Measurements from ENCODE around the gene HMCN1. TPM values are rescaled to one million over a fixed set of nuclear protein-coding genes. Genes with fewer than 3 reads are reported as not detected.
A peak's percentile ranks its signal among the peaks of the same experiment; 100 is the strongest.

Gene HMCN1
- total RNA-seq, 5 donors from 2014 or later (not counting 1 experiment from before 2014, with no cell fraction given) = 0.05 to 0.23 (median 0.16) TPM

GRCh38 chr1:185973645-185974044, 239.5 kb downstream of the HMCN1 start:
- WGBS (ENCODE audit: insufficient coverage) = no CpG with 5 or more reads among the region's 1 CpG

GRCh38 chr1:185974367-185975170, 240.4 kb downstream of the HMCN1 start:
- no peak overlapping the region for H3K27ac Mint-ChIP-seq
- no peaks in the 10 kb centered on the region for H3K36me3 ChIP-seq (ENCODE audit: control insufficient read depth in 2 of 2, extremely low read depth in 1 of 2, insufficient read depth in 1 of 2, low read length in 1 of 2)
- no peaks in the 10 kb centered on the region for H3K9me3 Mint-ChIP-seq
- CTCF ChIA-PET = no interaction called here
- ATAC-seq (replicated peaks in 1 of 4) (no peak), DNase-seq (no peak)
- no peaks in the 10 kb centered on the region for H3K36me3 Mint-ChIP-seq
- no peak overlapping the region for H3K4me3 ChIP-seq (ENCODE audit: control insufficient read depth in 1 of 2, extremely low read depth in 1 of 2, low read length in 1 of 2)
- POLR2A ChIA-PET = interaction anchor here in 1 of 2 donors (0.6 kb wide), 1 partner anchor 1216 kb away, joined by 4 read pairs; no protein-coding TSS in a partner anchor
- no peaks in the 10 kb centered on the region for H3K27me3 ChIP-seq (replicated peaks in 1 of 2; ENCODE audit: control insufficient read depth in 2 of 2, extremely low read depth in 1 of 2, insufficient read depth in 2 of 2, low read length in 1 of 2)
- H3K4me3 Mint-ChIP-seq = no peak overlapping the region
- H3K27me3 Mint-ChIP-seq = peaks cover 0 to 15% of the 10 kb centered on the region in 2 donors
- no CpG with 5 or more reads among the region's 3 CpGs for WGBS (ENCODE audit: insufficient coverage)
- H3K27ac ChIP-seq (ENCODE audit: low read length) = no peak overlapping the region
- H3K4me1 Mint-ChIP-seq = no peaks in the 10 kb centered on the region
- H3K9me3 ChIP-seq = no peaks in the 10 kb centered on the region
- no peaks in the 10 kb centered on the region for H3K4me1 ChIP-seq (ENCODE audit: control insufficient read depth in 1 of 2, extremely low read depth in 1 of 2, insufficient read depth in 2 of 2, low read length in 2 of 2)

More at GRCh38 chr1:185973645-185974044, 239.5 kb downstream of the HMCN1 start:
- H3K27ac ChIP-seq (ENCODE audit: low read length) = no peak overlapping the region
- no peak for ATAC-seq (replicated peaks in 1 of 4)
- Mint-ChIP-seq H3K4me3 (no peak overlapping the region), H3K36me3 (no peaks in the 10 kb centered on the region), H3K27me3 (peaks cover 0 to 16% of the 10 kb centered on the region in 2 donors), H3K9me3 (no peaks in the 10 kb centered on the region), H3K4me1 (no peaks in the 10 kb centered on the region), H3K27ac (no peak overlapping the region)
- no peaks in the 10 kb centered on the region for H3K4me1 ChIP-seq (ENCODE audit: control insufficient read depth in 1 of 2, extremely low read depth in 1 of 2, insufficient read depth in 2 of 2, low read length in 2 of 2)
- H3K36me3 ChIP-seq (ENCODE audit: control insufficient read depth in 2 of 2, extremely low read depth in 1 of 2, insufficient read depth in 1 of 2, low read length in 1 of 2) = no peaks in the 10 kb centered on the region
- CTCF ChIA-PET = interaction anchor here in 1 of 2 donors (0.6 kb wide), 1 partner anchor 8 kb away, joined by 6 read pairs; no protein-coding TSS in a partner anchor
- no peaks in the 10 kb centered on the region for H3K27me3 ChIP-seq (replicated peaks in 1 of 2; ENCODE audit: control insufficient read depth in 2 of 2, extremely low read depth in 1 of 2, insufficient read depth in 2 of 2, low read length in 1 of 2)
- H3K9me3 ChIP-seq = no peaks in the 10 kb centered on the region
- no peak overlapping the region for H3K4me3 ChIP-seq (ENCODE audit: control insufficient read depth in 1 of 2, extremely low read depth in 1 of 2, low read length in 1 of 2)
- DNase-seq = no peak
- POLR2A ChIA-PET = interaction anchor here in 1 of 2 donors (0.6 kb wide), 1 partner anchor 1215 kb away, joined by 4 read pairs; no protein-coding TSS in a partner anchor

GRCh38 chr1:185980891-185981290, 246.7 kb downstream of the HMCN1 start:
- H3K4me3 ChIP-seq (ENCODE audit: control insufficient read depth in 1 of 2, extremely low read depth in 1 of 2, low read length in 1 of 2) = no peak overlapping the region
- no peaks in the 10 kb centered on the region for H3K9me3 Mint-ChIP-seq
- no CpG with 5 or more reads among the region's 1 CpG for WGBS (ENCODE audit: insufficient coverage)
- H3K4me1 ChIP-seq (ENCODE audit: control insufficient read depth in 1 of 2, extremely low read depth in 1 of 2, insufficient read depth in 2 of 2, low read length in 2 of 2) = no peaks in the 10 kb centered on the region
- DNase-seq = no peak
- no peaks in the 10 kb centered on the region for H3K36me3 ChIP-seq (ENCODE audit: control insufficient read depth in 2 of 2, extremely low read depth in 1 of 2, insufficient read depth in 1 of 2, low read length in 1 of 2)
- ChIA-PET CTCF (no interaction called here), POLR2A (no interaction called here)
- H3K36me3 Mint-ChIP-seq = no peaks in the 10 kb centered on the region
- no peak for ATAC-seq (replicated peaks in 1 of 4)
- H3K4me3 Mint-ChIP-seq = no peak overlapping the region
- H3K27ac ChIP-seq (ENCODE audit: low read length) = no peak overlapping the region
- H3K27me3 Mint-ChIP-seq = peaks cover 0 to 7% of the 10 kb centered on the region in 2 donors
- H3K9me3 ChIP-seq = no peaks in the 10 kb centered on the region
- no peak overlapping the region for H3K27ac Mint-ChIP-seq
- no peaks in the 10 kb centered on the region for H3K4me1 Mint-ChIP-seq
- no peaks in the 10 kb centered on the region for H3K27me3 ChIP-seq (replicated peaks in 1 of 2; ENCODE audit: control insufficient read depth in 2 of 2, extremely low read depth in 1 of 2, insufficient read depth in 2 of 2, low read length in 1 of 2)

GRCh38 chr1:185984113-185984836, 250.1 kb downstream of the HMCN1 start:
- no peaks in the 10 kb centered on the region for H3K9me3 ChIP-seq
- POLR2A ChIA-PET = no interaction called here
- H3K27ac ChIP-seq (ENCODE audit: low read length) = no peak overlapping the region
- peaks cover 0 to 7% of the 10 kb centered on the region in 2 experiments for H3K4me1 ChIP-seq (ENCODE audit: control insufficient read depth in 1 of 2, extremely low read depth in 1 of 2, insufficient read depth in 2 of 2, low read length in 2 of 2)
- H3K36me3 Mint-ChIP-seq = no peaks in the 10 kb centered on the region
- H3K27me3 Mint-ChIP-seq = peaks cover 0 to 4% of the 10 kb centered on the region in 2 donors
- ATAC-seq (replicated peaks in 1 of 4) = no peak
- DNase-seq = no peak
- peaks cover 6 to 13% (median 12%) of the 10 kb centered on the region in 3 donors for H3K4me1 Mint-ChIP-seq
- H3K36me3 ChIP-seq (ENCODE audit: control insufficient read depth in 2 of 2, extremely low read depth in 1 of 2, insufficient read depth in 1 of 2, low read length in 1 of 2) = no peaks in the 10 kb centered on the region
- H3K27ac Mint-ChIP-seq = no peak overlapping the region
- H3K27me3 ChIP-seq (replicated peaks in 1 of 2; ENCODE audit: control insufficient read depth in 2 of 2, extremely low read depth in 1 of 2, insufficient read depth in 2 of 2, low read length in 1 of 2) = no peaks in the 10 kb centered on the region
- H3K4me3 Mint-ChIP-seq = no peak overlapping the region
- CTCF ChIA-PET = no interaction called here
- WGBS (ENCODE audit: insufficient coverage) = no CpG with 5 or more reads among the region's 4 CpGs
- H3K9me3 Mint-ChIP-seq = no peaks in the 10 kb centered on the region
- no peak overlapping the region for H3K4me3 ChIP-seq (ENCODE audit: control insufficient read depth in 1 of 2, extremely low read depth in 1 of 2, low read length in 1 of 2)

GRCh38 chr1:185987611-185988321, 253.6 kb downstream of the HMCN1 start:
- Mint-ChIP-seq H3K4me1 (peaks cover 6 to 13% (median 12%) of the 10 kb centered on the region in 3 donors), H3K36me3 (no peaks in the 10 kb centered on the region), H3K27me3 (peaks cover 0 to 4% of the 10 kb centered on the region in 2 donors), H3K27ac (peak overlapping the region; percentile 92), H3K4me3 (peak overlapping the region; percentile 19 to 52 (median 44)), H3K9me3 (no peaks in the 10 kb centered on the region)
- ChIA-PET POLR2A (no interaction called here), CTCF (no interaction called here)
- Histone ChIP-seq H3K4me3 (ENCODE audit: control insufficient read depth in 1 of 2, extremely low read depth in 1 of 2, low read length in 1 of 2) (no peak overlapping the region), H3K9me3 (no peaks in the 10 kb centered on the region), H3K27ac (ENCODE audit: low read length) (no peak overlapping the region), H3K36me3 (ENCODE audit: control insufficient read depth in 2 of 2, extremely low read depth in 1 of 2, insufficient read depth in 1 of 2, low read length in 1 of 2) (no peaks in the 10 kb centered on the region), H3K27me3 (replicated peaks in 1 of 2; ENCODE audit: control insufficient read depth in 2 of 2, extremely low read depth in 1 of 2, insufficient read depth in 2 of 2, low read length in 1 of 2) (no peaks in the 10 kb centered on the region), H3K4me1 (ENCODE audit: control insufficient read depth in 1 of 2, extremely low read depth in 1 of 2, insufficient read depth in 2 of 2, low read length in 2 of 2) (peaks cover 0 to 7% of the 10 kb centered on the region in 2 experiments)
- DNase-seq (no peak), ATAC-seq (replicated peaks in 1 of 4) (peak in 1 of 4 experiments; percentile 9)
- 44% methylated on average over 6 of the region's 7 CpGs for WGBS (ENCODE audit: insufficient coverage)

GRCh38 chr1:185990565-185990964, 256.4 kb downstream of the HMCN1 start:
- Histone ChIP-seq H3K27ac (ENCODE audit: low read length) (no peak overlapping the region), H3K4me3 (ENCODE audit: control insufficient read depth in 1 of 2, extremely low read depth in 1 of 2, low read length in 1 of 2) (no peak overlapping the region), H3K27me3 (replicated peaks in 1 of 2; ENCODE audit: control insufficient read depth in 2 of 2, extremely low read depth in 1 of 2, insufficient read depth in 2 of 2, low read length in 1 of 2) (no peaks in the 10 kb centered on the region), H3K9me3 (no peaks in the 10 kb centered on the region), H3K36me3 (ENCODE audit: control insufficient read depth in 2 of 2, extremely low read depth in 1 of 2, insufficient read depth in 1 of 2, low read length in 1 of 2) (no peaks in the 10 kb centered on the region), H3K4me1 (ENCODE audit: control insufficient read depth in 1 of 2, extremely low read depth in 1 of 2, insufficient read depth in 2 of 2, low read length in 2 of 2) (peaks cover 0 to 18% of the 10 kb centered on the region in 2 experiments)
- Mint-ChIP-seq H3K36me3 (no peaks in the 10 kb centered on the region), H3K4me3 (no peak overlapping the region), H3K9me3 (no peaks in the 10 kb centered on the region), H3K27me3 (peaks cover 5 to 6% of the 10 kb centered on the region in 2 donors), H3K27ac (no peak overlapping the region), H3K4me1 (peaks cover 6 to 15% (median 14%) of the 10 kb centered on the region in 3 donors)
- no peak for ATAC-seq (replicated peaks in 1 of 4)
- DNase-seq = no peak
- POLR2A ChIA-PET = no interaction called here
- CTCF ChIA-PET = no interaction called here

All from T-cell (primary cell).